Endodermal cell (in vitro differentiated cells): ENCODE measurements around the gene CELF1. TPM values are rescaled to one million over a fixed set of nuclear protein-coding genes. Genes with fewer than 3 reads are reported as not detected.
A peak's percentile ranks its signal among the peaks of the same experiment; 100 is the strongest.

Source experiments
- DNase-seq: peaks from one replicate; pipeline ENCODE4 v3.0.0-alpha.2; 2017
- H3K27ac ChIP-seq: 2 replicates; pipeline ENCODE4 v1.5.1; 2013; ENCODE audit warnings: mild to moderate bottlenecking, low read depth, low read length, moderate library complexity
- H3K27me3 ChIP-seq: 2 replicates; pipeline ENCODE4 v1.6.1; 2013; ENCODE audit warnings: mild to moderate bottlenecking, low read length, moderate library complexity; ENCODE audit not compliant: insufficient read depth, control insufficient read depth, poor library complexity, severe bottlenecking
- H3K36me3 ChIP-seq: 2 replicates; pipeline ENCODE4 v1.7.0; 2013; ENCODE audit warnings: mild to moderate bottlenecking, low read length, moderate library complexity; ENCODE audit not compliant: control insufficient read depth, insufficient read depth
- H3K4me1 ChIP-seq: one replicate; pipeline ENCODE4 v1.7.0; 2013; ENCODE audit warnings: low read length; ENCODE audit not compliant: control insufficient read depth, insufficient read depth
- H3K4me3 ChIP-seq: 2 replicates; pipeline ENCODE4 v1.5.1; 2013; ENCODE audit warnings: mild to moderate bottlenecking, low read length, moderate library complexity
- H3K9ac ChIP-seq: 2 replicates; pipeline ENCODE4 v1.6.1; 2013; ENCODE audit warnings: mild to moderate bottlenecking, low read length, moderate library complexity; ENCODE audit not compliant: poor library complexity, severe bottlenecking; ENCODE audit errors: extremely low read depth
- H3K9me3 ChIP-seq: 2 replicates; pipeline ENCODE4 v1.6.1; 2013; ENCODE audit warnings: mild to moderate bottlenecking, low read length, moderate library complexity; ENCODE audit not compliant: control insufficient read depth
- H3K27ac Mint-ChIP-seq: 2 replicates; pipeline ENCODE4 v1.8.0; 2020; ENCODE audit warnings: mixed read lengths
- H3K27me3 Mint-ChIP-seq: 2 replicates; pipeline ENCODE4 v1.8.0; 2021; ENCODE audit warnings: mild to moderate bottlenecking, mixed read lengths; ENCODE audit not compliant: insufficient read depth
- H3K36me3 Mint-ChIP-seq: 2 replicates; pipeline ENCODE4 v1.8.0; 2020; ENCODE audit warnings: low read depth, mixed read lengths
- H3K4me1 Mint-ChIP-seq: 2 replicates; pipeline ENCODE4 v1.8.0; 2020; ENCODE audit warnings: mixed read lengths
- H3K4me3 Mint-ChIP-seq: 2 replicates; pipeline ENCODE4 v1.8.0; 2020; ENCODE audit warnings: mild to moderate bottlenecking, moderate library complexity, mixed read lengths
- H3K9me3 Mint-ChIP-seq: 2 replicates; pipeline ENCODE4 v1.8.0; 2020; ENCODE audit warnings: mild to moderate bottlenecking, mixed read lengths
- WGBS, 2 experiments: methylation state at CpG; one replicate each; pipeline versions ENCODE4 v1.1.5 to v1.1.7; 2013; ENCODE audit warnings: missing lambda C conversion rate in 2 of 2, mixed read lengths in 1 of 2; ENCODE audit not compliant: insufficient coverage in 1 of 2, insufficient read length in 1 of 2; 5-methylcytosine and 5-hydroxymethylcytosine counted together
- total RNA-seq, 2 donors: library from RNA; stranded (reverse); fragmentation: NEBNext Ultra II Directional in 1 of 2; extraction: Animal tissue kit (Norgen Biotek cat#: 25700) in 1 of 2; gene quantifications; 2 replicates in 1 of 2; 3 replicates in 1 of 2; pipeline ENCODE4 v1.2.1, GENCODE V29; 2021
- TF ChIP-seq, protein P1 (sequence below): fragments of 200-600 bp; sonication (generic); conservative IDR thresholded peaks from 2 replicates; pipeline ENCODE4 v1.5.0; 2021; ENCODE audit warnings: antibody characterized with exemption, mild to moderate bottlenecking

CELF1 gene
- total RNA-seq, 2 donors from 2014 or later: 202 to 205 TPM

DNA sequence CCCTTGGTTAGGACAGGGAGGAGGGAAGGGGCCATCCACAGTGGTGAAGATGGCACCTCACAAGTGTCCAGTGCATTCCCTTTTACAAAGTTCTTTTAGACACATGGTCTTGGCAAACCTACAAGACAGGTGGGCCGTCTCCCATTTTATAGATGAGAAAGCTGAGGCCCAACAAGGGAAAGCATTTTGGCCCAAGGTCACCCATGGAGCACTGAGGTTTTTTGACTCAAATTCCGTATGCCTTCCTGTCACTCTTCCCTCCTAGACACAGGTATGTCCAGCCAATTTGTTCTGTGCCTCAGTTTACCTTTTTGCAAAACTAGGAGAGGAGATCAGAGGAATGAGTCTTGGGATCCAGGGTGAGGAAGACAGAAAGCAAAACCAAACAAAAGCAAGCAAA lies 40.0 kb upstream of the CELF1 start:
- Mint-ChIP-seq H3K4me3 (peak overlapping the region; percentile 64), H3K4me1 (peaks cover 7% of the 10 kb centered on the region), H3K36me3 (no peaks in the 10 kb centered on the region), H3K27ac (no peak overlapping the region), H3K27me3 (peaks cover 47% of the 10 kb centered on the region), H3K9me3 (peaks cover 2% of the 10 kb centered on the region)
- H3K36me3 ChIP-seq: no peaks in the 10 kb centered on the region
- no peaks in the 10 kb centered on the region for H3K4me1 ChIP-seq
- TF ChIP-seq, protein P1, sequence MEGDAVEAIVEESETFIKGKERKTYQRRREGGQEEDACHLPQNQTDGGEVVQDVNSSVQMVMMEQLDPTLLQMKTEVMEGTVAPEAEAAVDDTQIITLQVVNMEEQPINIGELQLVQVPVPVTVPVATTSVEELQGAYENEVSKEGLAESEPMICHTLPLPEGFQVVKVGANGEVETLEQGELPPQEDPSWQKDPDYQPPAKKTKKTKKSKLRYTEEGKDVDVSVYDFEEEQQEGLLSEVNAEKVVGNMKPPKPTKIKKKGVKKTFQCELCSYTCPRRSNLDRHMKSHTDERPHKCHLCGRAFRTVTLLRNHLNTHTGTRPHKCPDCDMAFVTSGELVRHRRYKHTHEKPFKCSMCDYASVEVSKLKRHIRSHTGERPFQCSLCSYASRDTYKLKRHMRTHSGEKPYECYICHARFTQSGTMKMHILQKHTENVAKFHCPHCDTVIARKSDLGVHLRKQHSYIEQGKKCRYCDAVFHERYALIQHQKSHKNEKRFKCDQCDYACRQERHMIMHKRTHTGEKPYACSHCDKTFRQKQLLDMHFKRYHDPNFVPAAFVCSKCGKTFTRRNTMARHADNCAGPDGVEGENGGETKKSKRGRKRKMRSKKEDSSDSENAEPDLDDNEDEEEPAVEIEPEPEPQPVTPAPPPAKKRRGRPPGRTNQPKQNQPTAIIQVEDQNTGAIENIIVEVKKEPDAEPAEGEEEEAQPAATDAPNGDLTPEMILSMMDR: no peak
- H3K9me3 ChIP-seq: no peaks in the 10 kb centered on the region
- no peak overlapping the region for H3K9ac ChIP-seq
- H3K4me3 ChIP-seq: peak overlapping the region; percentile 82
- 82 to 100% methylated on average over 1 to 2 of the region's 2 CpGs for WGBS, 2 experiments
- DNase-seq: no peak
- H3K27me3 ChIP-seq: peaks cover 30% of the 10 kb centered on the region
- no peak overlapping the region for H3K27ac ChIP-seq

DNA sequence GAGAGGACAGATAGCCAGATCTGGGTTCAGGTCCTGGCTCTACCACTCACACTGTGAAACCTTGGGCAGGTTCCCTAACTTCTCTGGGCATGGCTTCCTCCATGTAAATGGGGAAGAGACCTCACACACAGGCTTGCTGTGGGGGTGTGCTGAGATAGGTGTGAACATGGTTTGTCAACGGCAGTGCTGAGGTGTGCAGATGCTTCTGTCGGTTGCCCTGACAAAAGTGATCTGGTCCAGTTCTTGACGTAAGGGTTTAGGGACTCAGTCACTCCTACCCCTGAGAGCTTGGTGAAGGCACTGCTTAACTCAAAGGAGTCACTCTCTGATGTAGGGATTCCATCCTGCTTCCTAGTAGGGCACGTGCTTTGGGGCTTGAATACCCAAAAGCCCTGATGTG lies 39.3 kb upstream of the CELF1 start:
- H3K27ac Mint-ChIP-seq: no peak overlapping the region
- no peaks in the 10 kb centered on the region for H3K36me3 Mint-ChIP-seq

DNA sequence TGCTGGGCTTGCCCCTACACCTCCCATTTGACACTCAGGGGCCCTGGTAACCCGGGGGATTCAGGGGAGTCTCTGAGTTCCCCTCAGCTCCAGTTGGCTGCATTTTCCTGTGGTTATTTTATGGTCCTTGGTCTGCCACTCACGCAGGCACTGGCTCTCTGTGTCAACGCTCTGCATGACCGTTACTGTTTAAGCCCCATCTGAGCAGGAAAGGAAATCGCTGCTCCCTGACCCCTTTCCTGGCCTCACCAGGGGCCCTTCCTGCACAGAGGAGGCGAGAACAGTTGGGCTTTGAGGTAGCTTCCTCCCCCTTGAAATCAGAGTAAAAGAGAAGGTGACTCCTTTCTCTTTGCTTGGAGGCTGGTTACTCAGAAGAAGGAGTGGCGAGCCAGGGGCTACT lies 38.8 kb upstream of the CELF1 start:
- DNase-seq: peak; percentile 68
- H3K4me1 Mint-ChIP-seq: peaks cover 7% of the 10 kb centered on the region
- H3K4me3 Mint-ChIP-seq: no peak overlapping the region
- peaks cover 47% of the 10 kb centered on the region for H3K27me3 Mint-ChIP-seq
- TF ChIP-seq, protein P1: no peak
- Histone ChIP-seq H3K9me3 (no peaks in the 10 kb centered on the region), H3K4me1 (no peaks in the 10 kb centered on the region), H3K27ac (no peak overlapping the region), H3K36me3 (no peaks in the 10 kb centered on the region), H3K27me3 (peaks cover 30% of the 10 kb centered on the region), H3K9ac (no peak overlapping the region), H3K4me3 (no peak overlapping the region)
- no peaks in the 10 kb centered on the region for H3K36me3 Mint-ChIP-seq
- no peak overlapping the region for H3K27ac Mint-ChIP-seq
- WGBS, 2 experiments: 35 to 61% methylated on average over 6 to 7 of the region's 7 CpGs
- H3K9me3 Mint-ChIP-seq: peaks cover 2% of the 10 kb centered on the region

More for the DNA sequence above, 39.3 kb upstream of the CELF1 start:
- Mint-ChIP-seq H3K4me3 (no peak overlapping the region), H3K27me3 (peaks cover 47% of the 10 kb centered on the region), H3K9me3 (peaks cover 2% of the 10 kb centered on the region), H3K4me1 (peaks cover 7% of the 10 kb centered on the region)
- no peaks in the 10 kb centered on the region for H3K36me3 ChIP-seq
- no peaks in the 10 kb centered on the region for H3K9me3 ChIP-seq
- 80 to 85% methylated on average over 3 to 4 of the region's 4 CpGs for WGBS, 2 experiments
- no peak for DNase-seq
- H3K4me3 ChIP-seq: no peak overlapping the region
- H3K27me3 ChIP-seq: peaks cover 30% of the 10 kb centered on the region
- no peak overlapping the region for H3K9ac ChIP-seq
- H3K4me1 ChIP-seq: no peaks in the 10 kb centered on the region
- H3K27ac ChIP-seq: no peak overlapping the region
- TF ChIP-seq, protein P1: no peak
